HepG2 (cell line): ENCODE results near the gene IFITM10.

Experiments used
- CHD2 ChIP-seq: IDR thresholded peaks from 2 replicates; pipeline ENCODE4 v1.6.1; 2011; ENCODE audit warnings: low read depth, low read length, improper control_type of control experiment
- DDIT3 ChIP-seq: sonication (generic); formaldehyde crosslinking; IDR thresholded peaks from 2 replicates; pipeline ENCODE4 v1.4.0; 2020; ENCODE audit warnings: mild to moderate bottlenecking, missing genetic modification reagents
- NFE2L1 ChIP-seq: sonication (generic); formaldehyde crosslinking; IDR thresholded peaks from 2 replicates; pipeline ENCODE4 v1.4.0; 2020; ENCODE audit warnings: missing genetic modification reagents, mild to moderate bottlenecking, borderline replicate concordance
- PAX8 ChIP-seq: sonication (generic); formaldehyde crosslinking; IDR thresholded peaks from 2 replicates; pipeline ENCODE4 v1.8.0; 2022; ENCODE audit warnings: mild to moderate bottlenecking, missing genetic modification reagents, borderline replicate concordance
- POLR2AphosphoS5 ChIP-seq: IDR thresholded peaks from 2 replicates; pipeline ENCODE4 v1.6.1; 2012; ENCODE audit warnings: low read depth, low read length
- SAFB2 ChIP-seq: sonication (generic); formaldehyde crosslinking; IDR thresholded peaks from 2 replicates; pipeline ENCODE4 v1.5.1; 2020; ENCODE audit warnings: missing genetic modification reagents, low read depth, mild to moderate bottlenecking, borderline replicate concordance
- SETDB1 ChIP-seq: sonication (generic); formaldehyde crosslinking; IDR thresholded peaks from 2 replicates; pipeline ENCODE4 v1.5.1; 2020; ENCODE audit warnings: missing genetic modification reagents, mild to moderate bottlenecking, borderline replicate concordance
- ZBTB26 ChIP-seq: IDR thresholded peaks from 2 replicates; pipeline ENCODE4 v1.6.1; 2016; ENCODE audit warnings: missing compliant biosample characterization, missing genetic modification reagents, borderline replicate concordance
- ZNF777 ChIP-seq: sonication (generic); formaldehyde crosslinking; IDR thresholded peaks from 2 replicates; pipeline ENCODE4 v1.4.0; 2020; ENCODE audit warnings: missing genetic modification reagents
- TF ChIP-seq, protein P1 (sequence below): sonication (generic); formaldehyde crosslinking; IDR thresholded peaks from 2 replicates; pipeline ENCODE4 v1.5.0; 2020; ENCODE audit warnings: mild to moderate bottlenecking, missing genetic modification reagents, moderate library complexity
- TF ChIP-seq, protein P2 (sequence below): conservative IDR thresholded peaks from 2 replicates; pipeline ENCODE4 v1.6.1; 2018; ENCODE audit warnings: missing genetic modification reagents

- TF ChIP-seq, protein P1, sequence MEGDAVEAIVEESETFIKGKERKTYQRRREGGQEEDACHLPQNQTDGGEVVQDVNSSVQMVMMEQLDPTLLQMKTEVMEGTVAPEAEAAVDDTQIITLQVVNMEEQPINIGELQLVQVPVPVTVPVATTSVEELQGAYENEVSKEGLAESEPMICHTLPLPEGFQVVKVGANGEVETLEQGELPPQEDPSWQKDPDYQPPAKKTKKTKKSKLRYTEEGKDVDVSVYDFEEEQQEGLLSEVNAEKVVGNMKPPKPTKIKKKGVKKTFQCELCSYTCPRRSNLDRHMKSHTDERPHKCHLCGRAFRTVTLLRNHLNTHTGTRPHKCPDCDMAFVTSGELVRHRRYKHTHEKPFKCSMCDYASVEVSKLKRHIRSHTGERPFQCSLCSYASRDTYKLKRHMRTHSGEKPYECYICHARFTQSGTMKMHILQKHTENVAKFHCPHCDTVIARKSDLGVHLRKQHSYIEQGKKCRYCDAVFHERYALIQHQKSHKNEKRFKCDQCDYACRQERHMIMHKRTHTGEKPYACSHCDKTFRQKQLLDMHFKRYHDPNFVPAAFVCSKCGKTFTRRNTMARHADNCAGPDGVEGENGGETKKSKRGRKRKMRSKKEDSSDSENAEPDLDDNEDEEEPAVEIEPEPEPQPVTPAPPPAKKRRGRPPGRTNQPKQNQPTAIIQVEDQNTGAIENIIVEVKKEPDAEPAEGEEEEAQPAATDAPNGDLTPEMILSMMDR (CRISPR knock-in tag): no peak
- TF ChIP-seq CHD2 (no peak), SETDB1 (no peak), ZBTB26 (no peak), PAX8 (CRISPR knock-in tag) (no peak), ZNF777 (CRISPR knock-in tag) (no peak), DDIT3 (CRISPR knock-in tag) (no peak), NFE2L1 (CRISPR knock-in tag) (no peak), SAFB2 (CRISPR knock-in tag) (no peak), POLR2AphosphoS5 (no peak)
- TF ChIP-seq, protein P2, sequence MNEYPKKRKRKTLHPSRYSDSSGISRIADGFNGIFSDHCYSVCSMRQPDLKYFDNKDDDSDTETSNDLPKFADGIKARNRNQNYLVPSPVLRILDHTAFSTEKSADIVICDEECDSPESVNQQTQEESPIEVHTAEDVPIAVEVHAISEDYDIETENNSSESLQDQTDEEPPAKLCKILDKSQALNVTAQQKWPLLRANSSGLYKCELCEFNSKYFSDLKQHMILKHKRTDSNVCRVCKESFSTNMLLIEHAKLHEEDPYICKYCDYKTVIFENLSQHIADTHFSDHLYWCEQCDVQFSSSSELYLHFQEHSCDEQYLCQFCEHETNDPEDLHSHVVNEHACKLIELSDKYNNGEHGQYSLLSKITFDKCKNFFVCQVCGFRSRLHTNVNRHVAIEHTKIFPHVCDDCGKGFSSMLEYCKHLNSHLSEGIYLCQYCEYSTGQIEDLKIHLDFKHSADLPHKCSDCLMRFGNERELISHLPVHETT (CRISPR knock-in tag): no peak
These were observed 49.1 kb downstream of the IFITM10 start for GRCh38 chr11:1701091-1701807.
